HepG2 (cell line): Measurements from ENCODE around the gene NOP9. TPM values are rescaled to one million over a fixed set of nuclear protein-coding genes. Genes with fewer than 3 reads are reported as not detected.

Experiments used
- ASH2L ChIP-seq: fragments of 300-600, 200-600 bp; sonication (generic); IDR thresholded peaks from 2 replicates; pipeline ENCODE4 v1.7.0; 2017; ENCODE audit warnings: low read depth, mild to moderate bottlenecking, moderate library complexity, mixed read lengths, low read length; ENCODE audit not compliant: insufficient read length
- CBFB ChIP-seq: sonication (generic); formaldehyde crosslinking; IDR thresholded peaks from 2 replicates; pipeline ENCODE4 v1.4.0; 2020; ENCODE audit warnings: missing genetic modification reagents
- CC2D1A ChIP-seq: sonication (generic); formaldehyde crosslinking; IDR thresholded peaks from 2 replicates; pipeline ENCODE4 v1.8.1; 2023; ENCODE audit warnings: mild to moderate bottlenecking, missing genetic modification reagents
- EZH2 ChIP-seq: conservative IDR thresholded peaks from 2 replicates; pipeline ENCODE4 v1.6.1; 2012; ENCODE audit warnings: mild to moderate bottlenecking, low read depth, low read length, moderate library complexity
- HNRNPLL ChIP-seq: fragments of 200-400 bp; formaldehyde crosslinking; IDR thresholded peaks from 2 replicates; pipeline ENCODE4 v1.6.1; 2017; ENCODE audit warnings: mild to moderate bottlenecking, low read depth, low read length; ENCODE audit not compliant: poor library complexity, severe bottlenecking
- HOXA7 ChIP-seq: sonication (generic); formaldehyde crosslinking; IDR thresholded peaks from 2 replicates; pipeline ENCODE4 v1.8.1; 2022; ENCODE audit warnings: mild to moderate bottlenecking, missing genetic modification reagents, moderate library complexity
- KLF12 ChIP-seq: sonication (generic); formaldehyde crosslinking; IDR thresholded peaks from 2 replicates; pipeline ENCODE4 v1.4.0; 2020; ENCODE audit warnings: missing genetic modification reagents, borderline replicate concordance
- MATR3 ChIP-seq: sonication (generic); formaldehyde crosslinking; IDR thresholded peaks from 2 replicates; pipeline ENCODE4 v1.4.0; 2020; ENCODE audit warnings: missing genetic modification reagents
- MIXL1 ChIP-seq: IDR thresholded peaks from 2 replicates; pipeline ENCODE4 v1.6.1; 2016
- MYNN ChIP-seq: sonication (generic); formaldehyde crosslinking; IDR thresholded peaks from 2 replicates; pipeline ENCODE4 v1.4.0; 2020; ENCODE audit warnings: mild to moderate bottlenecking, low read depth, missing genetic modification reagents
- NFIB ChIP-seq: sonication (generic); formaldehyde crosslinking; IDR thresholded peaks from 2 replicates; pipeline ENCODE4 v1.9.0; 2021; ENCODE audit warnings: missing genetic modification reagents, mild to moderate bottlenecking, borderline replicate concordance
- NFYC ChIP-seq: IDR thresholded peaks from 2 replicates; pipeline ENCODE4 v1.6.1; 2016; ENCODE audit warnings: missing genetic modification reagents, missing compliant biosample characterization
- PHF20 ChIP-seq: sonication (generic); formaldehyde crosslinking; IDR thresholded peaks from 2 replicates; pipeline ENCODE4 v1.5.0; 2020; ENCODE audit warnings: mild to moderate bottlenecking, missing genetic modification reagents
- PHF8 ChIP-seq: sonication (generic); formaldehyde crosslinking; IDR thresholded peaks from 2 replicates; pipeline ENCODE4 v1.5.0; 2020; ENCODE audit warnings: missing genetic modification reagents
- POGZ ChIP-seq: sonication (generic); formaldehyde crosslinking; IDR thresholded peaks from 2 replicates; pipeline ENCODE4 v1.4.0; 2020; ENCODE audit warnings: mild to moderate bottlenecking, missing genetic modification reagents
- POLR2AphosphoS2 ChIP-seq: IDR thresholded peaks from 2 replicates; pipeline ENCODE4 v1.6.1; 2011; ENCODE audit warnings: low read depth, low read length, improper control_type of control experiment
- POLR2G ChIP-seq: fragments of 200-400 bp; formaldehyde crosslinking; IDR thresholded peaks from 2 replicates; pipeline ENCODE4 v1.6.1; 2018; ENCODE audit warnings: mild to moderate bottlenecking, low read depth, low read length, moderate library complexity
- RCOR2 ChIP-seq: IDR thresholded peaks from 2 replicates; pipeline ENCODE4 v1.6.1; 2016; ENCODE audit warnings: missing biosample characterization, missing genetic modification reagents
- REPIN1 ChIP-seq: sonication (generic); formaldehyde crosslinking; IDR thresholded peaks from 2 replicates; pipeline ENCODE4 v1.8.0; 2022; ENCODE audit warnings: missing genetic modification reagents, low read depth, mild to moderate bottlenecking, borderline replicate concordance
- SMARCC2 ChIP-seq: fragments of 450-650 bp; IDR thresholded peaks from 2 replicates; pipeline ENCODE4 v1.6.1; 2017; ENCODE audit warnings: antibody characterized with exemption, mild to moderate bottlenecking
- TFDP1 ChIP-seq: IDR thresholded peaks from 2 replicates; pipeline ENCODE4 v1.6.1; 2016; ENCODE audit warnings: missing compliant biosample characterization, missing genetic modification reagents, borderline replicate concordance
- ZBTB38 ChIP-seq: sonication (generic); formaldehyde crosslinking; IDR thresholded peaks from 2 replicates; pipeline ENCODE4 v1.5.1; 2020; ENCODE audit warnings: mild to moderate bottlenecking, missing genetic modification reagents
- ZFX ChIP-seq: sonication (generic); formaldehyde crosslinking; IDR thresholded peaks from 2 replicates; pipeline ENCODE4 v1.4.0; 2020; ENCODE audit warnings: mild to moderate bottlenecking, low read depth, missing genetic modification reagents, moderate library complexity
- ZNF556 ChIP-seq: sonication (generic); formaldehyde crosslinking; IDR thresholded peaks from 2 replicates; pipeline ENCODE4 v1.4.0; 2020; ENCODE audit warnings: mild to moderate bottlenecking, missing genetic modification reagents, borderline replicate concordance
- ZNF569 ChIP-seq: sonication (generic); formaldehyde crosslinking; IDR thresholded peaks from 2 replicates; pipeline ENCODE4 v1.5.0; 2020; ENCODE audit warnings: mild to moderate bottlenecking, missing genetic modification reagents, moderate library complexity, borderline replicate concordance
- ZNF619 ChIP-seq: sonication (generic); formaldehyde crosslinking; IDR thresholded peaks from 2 replicates; pipeline ENCODE4 v1.4.0; 2020; ENCODE audit warnings: mild to moderate bottlenecking, missing genetic modification reagents
- polyA plus RNA-seq, 8 experiments: library from polyadenylated mRNA; depleted of rRNA in 3 of 8; stranded (reverse) in 7 of 8; unstranded in 1 of 8; fragments of >200 nt; fragmentation: Illumina TruSeq in 4 of 8; extraction: Trizol in 4 of 8; gene quantifications; 2 replicates each; pipeline versions ENCODE4 v1.2.1 to v1.2.3, GENCODE V29; 2011 to 2016; ENCODE audit warnings: low read depth in 4 of 8, missing spikeins in 1 of 8, mixed read lengths in 1 of 8; ENCODE audit not compliant: insufficient read depth in 1 of 8
- total RNA-seq, 5 experiments: library from RNA; depleted of rRNA; stranded (reverse); fragments of >200 nt; fragmentation: Illumina TruSeq; extraction: Trizol; gene quantifications; 2 replicates each; pipeline ENCODE4 v1.2.3, GENCODE V29; 2016; ENCODE audit warnings: low read depth in 1 of 5
- TF ChIP-seq, protein P1 (sequence below): IDR thresholded peaks from 2 replicates; pipeline ENCODE4 v1.6.1; 2018; ENCODE audit warnings: missing genetic modification reagents, mild to moderate bottlenecking, missing compliant biosample characterization
- TF ChIP-seq, protein P2 (sequence below): sonication (generic); formaldehyde crosslinking; IDR thresholded peaks from 2 replicates; pipeline ENCODE4 v1.4.0; 2020; ENCODE audit warnings: missing genetic modification reagents, low read depth, mild to moderate bottlenecking, borderline replicate concordance

Gene NOP9
- total and polyA plus RNA-seq, 2 of the 13 experiments (the other 11 are each of a cell fraction or from before 2014, with no cell fraction given) = 24.5 to 61.6 TPM

- TF ChIP-seq ASH2L = no peak
- no peak for TF ChIP-seq HNRNPLL
- no peak for TF ChIP-seq SMARCC2
- 0 out of 2 replicates have a peak, but pooled peaks have one; percentile 23 for TF ChIP-seq ZNF619 (CRISPR knock-in tag)
- TF ChIP-seq ZNF569 (CRISPR knock-in tag) = no peak
- TF ChIP-seq ZNF556 = peak; percentile 79; the same call in 1 of the 2 replicates
- 0 out of 2 replicates have a peak, but pooled peaks have one; percentile 45 for TF ChIP-seq HOXA7 (CRISPR knock-in tag)
- no peak for TF ChIP-seq POGZ (CRISPR knock-in tag)
- TF ChIP-seq TFDP1 (CRISPR knock-in tag) = 0 out of 2 replicates have a peak, but pooled peaks have one; percentile 38
- TF ChIP-seq, protein P1, sequence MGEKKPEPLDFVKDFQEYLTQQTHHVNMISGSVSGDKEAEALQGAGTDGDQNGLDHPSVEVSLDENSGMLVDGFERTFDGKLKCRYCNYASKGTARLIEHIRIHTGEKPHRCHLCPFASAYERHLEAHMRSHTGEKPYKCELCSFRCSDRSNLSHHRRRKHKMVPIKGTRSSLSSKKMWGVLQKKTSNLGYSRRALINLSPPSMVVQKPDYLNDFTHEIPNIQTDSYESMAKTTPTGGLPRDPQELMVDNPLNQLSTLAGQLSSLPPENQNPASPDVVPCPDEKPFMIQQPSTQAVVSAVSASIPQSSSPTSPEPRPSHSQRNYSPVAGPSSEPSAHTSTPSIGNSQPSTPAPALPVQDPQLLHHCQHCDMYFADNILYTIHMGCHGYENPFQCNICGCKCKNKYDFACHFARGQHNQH (CRISPR knock-in tag) = peak; percentile 84
- 0 out of 2 replicates have a peak, but pooled peaks have one; percentile 61 for TF ChIP-seq ZBTB38 (CRISPR knock-in tag)
- TF ChIP-seq MIXL1 (CRISPR knock-in tag) = 0 out of 2 replicates have a peak, but pooled peaks have one; percentile 54
- TF ChIP-seq REPIN1 (CRISPR knock-in tag) = no peak
- 0 out of 2 replicates have a peak, but pooled peaks have one; percentile 34 for TF ChIP-seq POLR2G
- peak; percentile 26; the same call in 1 of the 2 replicates for TF ChIP-seq NFYC
- TF ChIP-seq MYNN = no peak
- TF ChIP-seq EZH2 = no peak
- TF ChIP-seq POLR2AphosphoS2 = no peak
- TF ChIP-seq ZFX = peak; percentile 81
- TF ChIP-seq RCOR2 (CRISPR knock-in tag) = no peak
- TF ChIP-seq, protein P2, sequence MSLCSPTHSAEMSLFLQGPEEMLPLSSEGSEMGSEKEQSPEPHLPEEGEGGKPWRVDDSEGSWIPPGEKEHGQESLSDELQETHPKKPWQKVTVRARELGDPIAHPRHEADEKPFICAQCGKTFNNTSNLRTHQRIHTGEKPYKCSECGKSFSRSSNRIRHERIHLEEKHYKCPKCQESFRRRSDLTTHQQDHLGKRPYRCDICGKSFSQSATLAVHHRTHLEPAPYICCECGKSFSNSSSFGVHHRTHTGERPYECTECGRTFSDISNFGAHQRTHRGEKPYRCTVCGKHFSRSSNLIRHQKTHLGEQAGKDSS (CRISPR knock-in tag) = peak; percentile 80; the same call in 1 of the 2 replicates
- TF ChIP-seq CC2D1A (CRISPR knock-in tag) = 0 out of 2 replicates have a peak, but pooled peaks have one; percentile 88
- no peak for TF ChIP-seq PHF20 (CRISPR knock-in tag)
- TF ChIP-seq NFIB = no peak
- TF ChIP-seq PHF8 (CRISPR knock-in tag) = 0 out of 2 replicates have a peak, but pooled peaks have one; percentile 26
- TF ChIP-seq CBFB (CRISPR knock-in tag) = no peak; the same call in 1 of the 2 replicates
- TF ChIP-seq MATR3 (CRISPR knock-in tag) = 0 out of 2 replicates have a peak, but pooled peaks have one; percentile 83
- TF ChIP-seq KLF12 (CRISPR knock-in tag) = no peak
Observed at GRCh38 chr14:24296341-24297157, 3.1 kb upstream of the NOP9 start (continued).
